ENCODE data around the gene MMP11. TPM values are rescaled to one million over a fixed set of nuclear protein-coding genes. Genes with fewer than 3 reads are reported as not detected.

The MMP11 gene
- total RNA-seq, 4 donors from 2014 or later = 2.8 to 6.5 (median 5.4) TPM

DNA sequence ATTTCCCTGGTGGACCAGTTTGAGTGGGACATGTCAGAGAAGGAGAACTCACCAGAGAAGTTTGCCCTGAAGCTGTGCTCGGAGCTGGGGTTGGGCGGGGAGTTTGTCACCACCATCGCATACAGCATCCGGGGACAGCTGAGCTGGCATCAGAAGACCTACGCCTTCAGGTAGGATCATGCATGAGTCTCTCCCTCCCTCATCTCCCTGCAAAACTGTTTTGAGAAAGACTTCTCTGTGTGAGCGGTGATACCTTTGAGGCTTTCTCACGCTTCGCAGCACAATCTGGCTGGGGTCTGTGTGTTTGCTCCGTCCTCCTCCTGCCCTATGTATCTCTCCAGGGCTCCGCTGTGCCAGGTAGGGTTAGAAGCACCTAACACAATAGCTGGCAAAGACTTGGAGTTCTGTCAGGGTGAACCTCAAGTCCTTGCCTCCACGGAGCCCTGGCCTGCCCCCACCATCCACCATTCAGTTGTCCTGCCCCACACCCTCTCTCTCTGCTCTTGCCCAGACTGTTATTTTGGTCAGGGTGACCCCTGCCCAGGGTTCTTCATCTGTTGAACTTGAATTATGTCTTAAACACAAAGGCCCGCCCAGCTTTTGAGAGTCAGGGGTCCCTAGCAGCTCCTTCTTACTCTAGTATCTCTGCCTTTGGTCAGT, 52.7 kb downstream of the MMP11 start:
- H3K4me1 ChIP-seq = peaks cover 0 to 54% (median 0%) of the 10 kb centered on the region in 4 donors
- intact Hi-C loops (cut with DNase I) = no loop called here
- no peak for DNase-seq (ENCODE audit: extremely low spot score)
- H3K27me3 ChIP-seq = no peaks in the 10 kb centered on the region
- peaks cover 57 to 99% (median 89%) of the 10 kb centered on the region in 4 donors for H3K36me3 ChIP-seq
- WGBS = 89% methylated on average over 11 of the region's 12 CpGs
- no peak overlapping the region for H3K27ac ChIP-seq (replicated peaks in 1 of 4)
- no peak for TF ChIP-seq EP300 (IDR thresholded peaks at IDR 0.05)
- TF ChIP-seq, protein P1, sequence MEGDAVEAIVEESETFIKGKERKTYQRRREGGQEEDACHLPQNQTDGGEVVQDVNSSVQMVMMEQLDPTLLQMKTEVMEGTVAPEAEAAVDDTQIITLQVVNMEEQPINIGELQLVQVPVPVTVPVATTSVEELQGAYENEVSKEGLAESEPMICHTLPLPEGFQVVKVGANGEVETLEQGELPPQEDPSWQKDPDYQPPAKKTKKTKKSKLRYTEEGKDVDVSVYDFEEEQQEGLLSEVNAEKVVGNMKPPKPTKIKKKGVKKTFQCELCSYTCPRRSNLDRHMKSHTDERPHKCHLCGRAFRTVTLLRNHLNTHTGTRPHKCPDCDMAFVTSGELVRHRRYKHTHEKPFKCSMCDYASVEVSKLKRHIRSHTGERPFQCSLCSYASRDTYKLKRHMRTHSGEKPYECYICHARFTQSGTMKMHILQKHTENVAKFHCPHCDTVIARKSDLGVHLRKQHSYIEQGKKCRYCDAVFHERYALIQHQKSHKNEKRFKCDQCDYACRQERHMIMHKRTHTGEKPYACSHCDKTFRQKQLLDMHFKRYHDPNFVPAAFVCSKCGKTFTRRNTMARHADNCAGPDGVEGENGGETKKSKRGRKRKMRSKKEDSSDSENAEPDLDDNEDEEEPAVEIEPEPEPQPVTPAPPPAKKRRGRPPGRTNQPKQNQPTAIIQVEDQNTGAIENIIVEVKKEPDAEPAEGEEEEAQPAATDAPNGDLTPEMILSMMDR (IDR thresholded peaks at IDR 0.05) = no peak
- no peak for TF ChIP-seq POLR2A (IDR thresholded peaks at IDR 0.05; ENCODE audit: low read depth)
- no peak for TF ChIP-seq POLR2AphosphoS5 (IDR thresholded peaks at IDR 0.05)
- no peaks in the 10 kb centered on the region for H3K9me3 ChIP-seq
- H3K4me3 ChIP-seq = no peak overlapping the region

DNA sequence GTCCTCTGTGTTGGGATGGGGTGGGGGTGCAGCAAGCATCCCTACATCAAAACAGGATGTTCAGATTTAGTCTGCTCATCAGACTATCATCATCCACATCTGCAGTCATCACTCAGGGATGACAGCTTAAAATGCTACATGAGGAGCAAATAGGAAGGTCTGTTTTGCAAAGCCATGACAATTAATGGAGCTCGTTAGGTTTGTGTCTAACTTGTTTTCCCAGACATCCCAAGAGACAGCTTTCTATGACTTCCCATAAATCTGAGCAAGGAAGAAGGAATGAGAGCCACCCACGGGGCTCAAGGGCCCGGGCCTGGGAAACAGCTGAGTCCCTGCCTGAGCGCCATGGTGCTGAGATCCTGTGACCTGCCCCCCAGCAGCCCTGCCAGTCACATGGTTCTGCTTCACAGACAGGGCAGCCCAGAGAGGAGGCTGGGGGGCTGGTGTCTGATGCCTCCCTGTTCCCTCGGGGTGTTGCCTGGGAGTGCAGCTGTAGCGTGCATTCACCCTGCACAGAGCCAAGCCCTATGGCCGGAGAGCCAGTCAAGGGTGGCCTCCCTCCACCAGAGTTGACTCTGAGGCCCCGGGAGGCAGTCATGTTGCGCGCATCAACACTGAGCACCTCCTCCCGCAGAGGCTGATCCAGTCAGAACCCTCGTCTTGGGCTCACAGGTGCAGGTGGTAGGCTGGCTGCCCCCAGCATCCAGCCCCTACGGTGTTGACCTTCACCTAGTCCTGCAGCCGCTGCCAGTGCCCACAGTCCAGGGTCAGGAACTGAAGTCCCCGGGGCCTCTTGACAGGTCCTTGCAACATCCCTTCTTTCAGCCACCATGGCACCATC, 54.1 kb downstream of the MMP11 start:
- H3K27ac ChIP-seq (replicated peaks in 1 of 4) = no peak overlapping the region
- H3K9me3 ChIP-seq = no peaks in the 10 kb centered on the region
- H3K4me3 ChIP-seq = no peak overlapping the region
- no peak for TF ChIP-seq POLR2A (IDR thresholded peaks at IDR 0.05; ENCODE audit: low read depth)
- TF ChIP-seq POLR2AphosphoS5 (IDR thresholded peaks at IDR 0.05) = no peak
- no peak for TF ChIP-seq EP300 (IDR thresholded peaks at IDR 0.05)
- TF ChIP-seq, protein P1 (IDR thresholded peaks at IDR 0.05) = no peak
- peaks cover 57 to 95% (median 81%) of the 10 kb centered on the region in 4 donors for H3K36me3 ChIP-seq
- WGBS = 86% methylated on average over 1 of the region's 15 CpGs
- peaks cover 0 to 53% (median 0%) of the 10 kb centered on the region in 4 donors for H3K4me1 ChIP-seq
- intact Hi-C loops (cut with DNase I) = no loop called here
- no peaks in the 10 kb centered on the region for H3K27me3 ChIP-seq
- DNase-seq (ENCODE audit: extremely low spot score) = no peak

DNA sequence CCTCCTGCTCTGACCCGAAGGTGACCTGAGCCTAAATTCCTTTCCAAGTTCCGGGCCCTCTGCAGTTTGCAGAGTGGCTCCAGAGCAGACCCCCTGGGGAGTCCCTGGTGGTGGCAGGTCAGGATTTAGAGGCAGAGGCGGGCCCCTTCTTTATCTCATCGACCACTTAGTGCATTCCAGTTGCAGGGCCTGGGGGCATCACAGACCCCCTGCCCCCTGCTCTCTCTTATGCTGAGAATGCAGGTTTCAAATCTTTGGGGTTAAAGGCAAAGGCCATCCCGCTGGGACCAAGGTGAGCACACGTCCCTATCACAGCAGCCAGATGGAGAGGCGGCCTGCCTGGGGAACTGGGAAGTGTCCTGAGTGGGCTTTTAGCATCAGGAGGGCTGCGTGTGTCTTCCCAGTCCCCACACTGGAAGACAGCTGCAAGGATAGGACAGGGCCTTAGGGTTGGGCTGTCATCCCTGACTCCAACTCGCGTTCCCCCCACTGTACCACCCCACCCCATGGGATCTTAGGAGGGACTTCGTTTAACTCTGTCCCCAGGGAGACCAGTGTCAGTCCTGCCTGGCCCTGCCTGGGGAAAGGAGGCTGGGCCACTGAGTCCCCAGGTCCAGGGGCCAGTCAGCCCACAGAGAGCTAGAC, 54.8 kb downstream of the MMP11 start:
- 87% methylated on average over 9 of the region's 11 CpGs for WGBS
- intact Hi-C loops (cut with DNase I) = no loop called here
- no peak overlapping the region for H3K27ac ChIP-seq (replicated peaks in 1 of 4)
- no peaks in the 10 kb centered on the region for H3K27me3 ChIP-seq
- peaks cover 51 to 94% (median 76%) of the 10 kb centered on the region in 4 donors for H3K36me3 ChIP-seq
- no peaks in the 10 kb centered on the region for H3K9me3 ChIP-seq
- no peak for DNase-seq (ENCODE audit: extremely low spot score)
- TF ChIP-seq, protein P1 (IDR thresholded peaks at IDR 0.05) = no peak
- TF ChIP-seq POLR2AphosphoS5 (IDR thresholded peaks at IDR 0.05) (no peak), EP300 (IDR thresholded peaks at IDR 0.05) (no peak), POLR2A (IDR thresholded peaks at IDR 0.05; ENCODE audit: low read depth) (no peak)
- peaks cover 0 to 52% (median 0%) of the 10 kb centered on the region in 4 donors for H3K4me1 ChIP-seq
- H3K4me3 ChIP-seq = no peak overlapping the region

DNA sequence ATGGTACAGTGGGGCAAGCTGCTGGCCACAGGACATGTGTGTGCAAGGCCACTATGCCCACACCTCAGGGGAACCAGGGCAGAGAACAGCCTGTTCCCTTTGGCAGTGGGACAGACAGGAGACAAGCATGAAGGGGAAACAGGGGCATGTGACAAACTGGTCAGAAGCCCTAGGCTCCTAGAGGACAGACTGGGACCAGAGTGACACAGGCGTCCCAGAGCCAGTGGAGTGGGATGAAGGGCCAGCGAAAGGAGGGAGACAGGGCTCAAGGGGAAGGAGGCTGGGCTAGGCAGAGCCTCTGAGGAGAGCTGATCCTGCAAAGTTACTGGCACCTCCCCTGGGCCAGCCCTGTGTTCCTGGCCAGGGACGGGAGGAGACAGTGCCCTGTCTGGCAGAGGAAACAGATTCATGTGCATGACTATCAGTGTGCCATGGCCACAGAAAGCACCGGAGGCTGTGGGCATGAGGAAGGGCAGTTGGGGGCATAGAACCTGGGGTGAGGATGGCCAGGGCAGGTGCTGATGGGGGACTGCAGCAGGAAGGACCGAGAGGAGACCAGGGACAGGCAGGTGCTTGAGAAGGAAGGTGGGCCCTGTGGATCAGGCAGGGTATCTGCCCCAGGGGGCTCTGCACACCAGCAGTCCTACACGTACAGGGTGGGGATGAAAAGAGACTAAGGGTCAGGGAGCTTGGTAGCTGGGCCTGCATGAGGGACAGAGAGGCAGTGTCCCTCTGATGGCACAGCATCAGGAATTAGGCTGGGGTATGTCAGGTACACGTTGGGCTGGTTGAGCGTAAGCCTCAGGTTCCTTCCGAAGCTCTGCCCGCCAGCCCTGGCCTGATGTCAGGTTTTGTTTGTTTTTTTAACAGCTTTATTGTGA, 56.4 kb downstream of the MMP11 start:
- Histone ChIP-seq H3K9me3 (no peaks in the 10 kb centered on the region), H3K27me3 (no peaks in the 10 kb centered on the region), H3K4me3 (no peak overlapping the region), H3K4me1 (peaks cover 0 to 48% (median 0%) of the 10 kb centered on the region in 4 donors), H3K27ac (replicated peaks in 1 of 4) (no peak overlapping the region), H3K36me3 (peaks cover 50 to 94% (median 76%) of the 10 kb centered on the region in 4 donors)
- no peak for TF ChIP-seq POLR2AphosphoS5 (IDR thresholded peaks at IDR 0.05)
- no peak for TF ChIP-seq EP300 (IDR thresholded peaks at IDR 0.05)
- TF ChIP-seq, protein P1 (IDR thresholded peaks at IDR 0.05) = no peak
- no peak for TF ChIP-seq POLR2A (IDR thresholded peaks at IDR 0.05; ENCODE audit: low read depth)
- DNase-seq (ENCODE audit: extremely low spot score) = no peak
- 90% methylated on average over 9 of the region's 10 CpGs for WGBS
- intact Hi-C loops (cut with DNase I) = no loop called here
